ENCODE results near the gene MTF1.

DNA sequence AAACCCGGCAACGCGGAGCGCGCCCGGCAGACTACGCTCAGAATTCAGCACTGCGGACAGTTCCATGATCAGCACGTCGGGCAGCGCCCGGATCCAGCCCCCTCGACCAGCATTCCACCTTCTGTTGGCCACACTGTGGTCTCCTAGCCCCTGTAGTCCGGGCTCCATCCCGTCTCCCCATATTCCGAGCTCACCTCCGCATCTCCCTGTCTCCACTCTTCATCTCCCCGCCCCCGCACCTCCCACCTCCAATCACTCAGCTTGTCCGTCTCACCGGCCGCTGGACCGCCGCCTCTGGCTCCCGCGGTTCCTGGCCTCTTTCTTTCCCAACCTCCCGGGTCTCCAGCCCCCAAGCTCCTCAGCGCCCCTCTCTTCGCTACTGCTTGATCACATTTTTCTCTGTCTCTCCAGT lies 95.0 kb downstream of the MTF1 start:
- TF ChIP-seq, protein P1, sequence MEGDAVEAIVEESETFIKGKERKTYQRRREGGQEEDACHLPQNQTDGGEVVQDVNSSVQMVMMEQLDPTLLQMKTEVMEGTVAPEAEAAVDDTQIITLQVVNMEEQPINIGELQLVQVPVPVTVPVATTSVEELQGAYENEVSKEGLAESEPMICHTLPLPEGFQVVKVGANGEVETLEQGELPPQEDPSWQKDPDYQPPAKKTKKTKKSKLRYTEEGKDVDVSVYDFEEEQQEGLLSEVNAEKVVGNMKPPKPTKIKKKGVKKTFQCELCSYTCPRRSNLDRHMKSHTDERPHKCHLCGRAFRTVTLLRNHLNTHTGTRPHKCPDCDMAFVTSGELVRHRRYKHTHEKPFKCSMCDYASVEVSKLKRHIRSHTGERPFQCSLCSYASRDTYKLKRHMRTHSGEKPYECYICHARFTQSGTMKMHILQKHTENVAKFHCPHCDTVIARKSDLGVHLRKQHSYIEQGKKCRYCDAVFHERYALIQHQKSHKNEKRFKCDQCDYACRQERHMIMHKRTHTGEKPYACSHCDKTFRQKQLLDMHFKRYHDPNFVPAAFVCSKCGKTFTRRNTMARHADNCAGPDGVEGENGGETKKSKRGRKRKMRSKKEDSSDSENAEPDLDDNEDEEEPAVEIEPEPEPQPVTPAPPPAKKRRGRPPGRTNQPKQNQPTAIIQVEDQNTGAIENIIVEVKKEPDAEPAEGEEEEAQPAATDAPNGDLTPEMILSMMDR (conservative IDR thresholded peaks at IDR 0.05): no peak
- TF ChIP-seq ZFX (IDR thresholded peaks at IDR 0.05): no peak

Measured in C4-2B (cell line).